BE2C (cell line): ENCODE measurements around the gene DHRS7B.
"Not testable (repeated sequence)": the region's sequence is repeated elsewhere in the genome, so short reads cannot be mapped to it uniquely, and the experiment has no call there.

ENCODE experiments used
- DNase-seq: peaks from one replicate; pipeline ENCODE4 v3.0.0-alpha.2; 2020
- H3K27me3 ChIP-seq: fragments of 250-450 bp; sonication (Bioruptor Pico); 2 replicates; pipeline ENCODE4 v1.5.1; 2020; ENCODE audit warnings: mild to moderate bottlenecking
- H3K36me3 ChIP-seq: fragments of 250-450 bp; sonication (Bioruptor Pico); 2 replicates; pipeline ENCODE4 v1.5.1; 2020; ENCODE audit warnings: mild to moderate bottlenecking
- H3K4me1 ChIP-seq: fragments of 250-450 bp; sonication (Bioruptor Pico); 2 replicates; pipeline ENCODE4 v1.5.1; 2020
- H3K4me3 ChIP-seq: 2 replicates; pipeline ENCODE4 v1.5.1; 2011; ENCODE audit warnings: low read depth, low read length
- H3K9me3 ChIP-seq: fragments of 250-450 bp; sonication (Bioruptor Pico); 2 replicates; pipeline ENCODE4 v1.5.1; 2020
- TF ChIP-seq, protein P1 (sequence below): IDR thresholded peaks from 2 replicates; pipeline ENCODE4 v1.5.1; 2012; ENCODE audit warnings: mild to moderate bottlenecking, low read depth, low read length

Gene DHRS7B

DNA sequence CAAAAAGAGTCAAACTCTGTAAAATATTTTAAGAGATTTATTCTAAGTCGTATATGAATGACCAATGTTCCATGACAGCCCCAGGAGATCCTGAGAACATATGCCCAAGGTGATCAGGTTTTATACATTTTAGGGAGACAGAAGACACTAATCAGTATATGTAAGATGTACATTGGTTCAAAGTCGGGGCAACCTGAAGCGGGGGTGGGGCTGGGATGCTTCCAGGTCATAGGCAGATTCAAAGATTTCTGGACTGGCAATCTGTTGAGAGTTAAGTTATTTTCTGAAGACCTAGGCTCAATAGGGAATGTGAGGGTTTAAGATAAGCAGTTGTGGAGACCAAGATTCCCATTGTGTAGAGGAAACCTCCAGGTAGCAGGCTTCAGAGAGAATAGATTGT lies 20.4 kb upstream of the DHRS7B start:
- no peaks in the 10 kb centered on the region for H3K36me3 ChIP-seq
- H3K4me1 ChIP-seq = no peaks in the 10 kb centered on the region
- TF ChIP-seq, protein P1, sequence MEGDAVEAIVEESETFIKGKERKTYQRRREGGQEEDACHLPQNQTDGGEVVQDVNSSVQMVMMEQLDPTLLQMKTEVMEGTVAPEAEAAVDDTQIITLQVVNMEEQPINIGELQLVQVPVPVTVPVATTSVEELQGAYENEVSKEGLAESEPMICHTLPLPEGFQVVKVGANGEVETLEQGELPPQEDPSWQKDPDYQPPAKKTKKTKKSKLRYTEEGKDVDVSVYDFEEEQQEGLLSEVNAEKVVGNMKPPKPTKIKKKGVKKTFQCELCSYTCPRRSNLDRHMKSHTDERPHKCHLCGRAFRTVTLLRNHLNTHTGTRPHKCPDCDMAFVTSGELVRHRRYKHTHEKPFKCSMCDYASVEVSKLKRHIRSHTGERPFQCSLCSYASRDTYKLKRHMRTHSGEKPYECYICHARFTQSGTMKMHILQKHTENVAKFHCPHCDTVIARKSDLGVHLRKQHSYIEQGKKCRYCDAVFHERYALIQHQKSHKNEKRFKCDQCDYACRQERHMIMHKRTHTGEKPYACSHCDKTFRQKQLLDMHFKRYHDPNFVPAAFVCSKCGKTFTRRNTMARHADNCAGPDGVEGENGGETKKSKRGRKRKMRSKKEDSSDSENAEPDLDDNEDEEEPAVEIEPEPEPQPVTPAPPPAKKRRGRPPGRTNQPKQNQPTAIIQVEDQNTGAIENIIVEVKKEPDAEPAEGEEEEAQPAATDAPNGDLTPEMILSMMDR = no peak
- H3K4me3 ChIP-seq = no peak overlapping the region
- DNase-seq = no peak
- H3K9me3 ChIP-seq = no peaks in the 10 kb centered on the region
- H3K27me3 ChIP-seq = no peaks in the 10 kb centered on the region

DNA sequence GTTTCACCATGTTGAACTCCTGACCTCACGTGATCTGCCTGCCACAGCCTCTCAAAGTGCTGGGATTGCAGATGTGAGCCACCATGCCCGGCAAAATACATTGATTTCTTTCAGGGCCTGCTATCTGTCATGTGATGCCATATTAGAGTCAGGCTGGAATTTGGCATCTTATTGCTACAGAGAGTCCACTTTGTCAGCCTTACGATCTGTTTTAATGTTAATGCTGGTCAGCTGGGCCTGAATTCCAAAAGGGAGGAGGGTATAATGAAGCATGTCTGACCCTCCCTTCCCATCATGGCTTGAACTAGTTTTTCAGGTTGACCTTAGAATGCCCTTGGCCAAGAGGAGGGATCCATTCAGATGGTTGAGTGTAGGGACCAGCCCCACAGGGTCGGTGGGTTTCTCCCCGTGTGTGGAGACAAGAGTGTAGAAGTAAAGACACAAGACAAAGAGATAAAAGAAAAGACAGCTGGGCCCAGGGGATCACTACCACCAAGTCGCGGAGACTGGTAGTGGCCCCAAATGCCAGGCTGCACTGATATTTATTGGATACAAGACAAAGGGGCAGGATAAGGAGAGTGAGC lies 19.6 kb upstream of the DHRS7B start:
- H3K4me3 ChIP-seq, H3K9me3 ChIP-seq, DNase-seq, H3K4me1 ChIP-seq, H3K27me3 ChIP-seq, H3K36me3 ChIP-seq: not testable (repeated sequence)

DNA sequence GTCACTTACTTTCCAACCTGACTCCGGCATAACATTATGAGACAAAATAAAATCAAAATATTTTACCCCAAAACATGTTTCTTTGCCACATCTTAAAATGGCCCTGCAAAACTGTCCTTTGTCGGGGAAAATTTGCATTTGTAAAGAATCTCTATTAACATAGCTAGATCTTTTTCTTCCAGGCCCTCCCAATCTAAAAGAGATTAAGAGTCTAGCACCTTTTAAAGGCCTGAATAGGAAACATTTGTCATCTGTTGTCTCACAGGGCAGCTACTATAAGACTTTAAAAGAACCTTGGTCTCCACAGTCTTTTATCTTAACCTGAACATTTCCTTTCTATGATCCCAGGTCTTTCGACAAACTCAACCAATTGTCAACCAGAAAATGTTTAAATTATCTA lies 18.1 kb upstream of the DHRS7B start:
- no peaks in the 10 kb centered on the region for H3K4me1 ChIP-seq
- TF ChIP-seq, protein P1 = no peak
- no peak overlapping the region for H3K4me3 ChIP-seq
- no peaks in the 10 kb centered on the region for H3K27me3 ChIP-seq
- no peaks in the 10 kb centered on the region for H3K9me3 ChIP-seq
- DNase-seq = no peak
- H3K36me3 ChIP-seq = no peaks in the 10 kb centered on the region

DNA sequence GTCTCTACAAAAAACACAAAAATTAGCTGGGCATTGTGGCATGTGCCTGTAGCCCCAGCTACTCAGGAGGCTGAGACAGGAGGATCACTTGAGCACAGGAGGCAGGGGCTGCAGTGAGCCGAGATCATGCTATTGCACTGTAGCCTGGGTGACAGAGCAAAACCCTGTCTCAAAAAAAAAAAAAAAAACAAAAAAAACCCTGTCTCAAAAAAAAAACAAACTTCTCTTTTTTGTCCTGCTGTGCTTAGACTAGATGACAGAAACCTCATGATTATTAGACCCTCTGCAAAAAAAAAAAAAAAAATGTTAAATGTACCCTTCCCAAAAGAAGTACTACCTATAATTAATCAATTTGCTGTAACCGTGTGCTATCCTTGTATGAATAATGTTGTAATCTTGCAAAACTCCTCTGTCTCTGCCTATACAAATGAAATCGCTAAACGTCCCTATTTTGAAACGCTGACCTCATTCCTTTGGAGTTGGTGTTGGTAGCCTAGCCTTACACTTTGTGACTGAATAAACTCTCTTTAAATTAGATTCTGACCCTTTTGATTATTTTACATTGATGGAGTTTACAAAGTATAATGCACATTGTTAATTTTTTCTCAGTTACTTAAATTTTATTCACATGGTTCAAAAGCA lies 13.6 kb upstream of the DHRS7B start:
- Histone ChIP-seq H3K27me3 (no peaks in the 10 kb centered on the region), H3K4me3 (no peak overlapping the region), H3K36me3 (no peaks in the 10 kb centered on the region), H3K4me1 (no peaks in the 10 kb centered on the region), H3K9me3 (no peaks in the 10 kb centered on the region)
- no peak for DNase-seq
- TF ChIP-seq, protein P1 = no peak

DNA sequence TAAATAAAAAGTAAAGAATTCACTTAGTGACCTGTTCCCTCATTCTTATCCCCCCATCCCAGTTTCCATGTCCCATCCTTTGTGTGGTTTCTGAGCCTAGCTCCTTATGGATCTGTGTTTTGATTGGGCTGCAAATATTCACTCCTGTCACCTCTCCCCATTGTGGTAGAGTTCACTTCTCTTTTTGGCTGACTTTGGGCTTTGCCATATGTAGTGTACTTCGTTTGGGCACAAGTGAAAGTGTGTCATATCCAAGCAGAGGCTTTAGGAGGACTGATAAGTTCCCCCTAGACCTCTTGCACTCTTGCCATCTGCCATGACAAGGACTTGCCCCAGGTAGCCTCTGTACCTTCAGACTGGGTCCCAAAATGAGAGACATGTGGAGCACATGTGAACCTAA lies 13.0 kb upstream of the DHRS7B start:
- H3K27me3 ChIP-seq = no peaks in the 10 kb centered on the region
- no peak for DNase-seq
- H3K4me3 ChIP-seq = no peak overlapping the region
- TF ChIP-seq, protein P1 = no peak
- no peaks in the 10 kb centered on the region for H3K9me3 ChIP-seq
- H3K36me3 ChIP-seq = no peaks in the 10 kb centered on the region
- no peaks in the 10 kb centered on the region for H3K4me1 ChIP-seq

DNA sequence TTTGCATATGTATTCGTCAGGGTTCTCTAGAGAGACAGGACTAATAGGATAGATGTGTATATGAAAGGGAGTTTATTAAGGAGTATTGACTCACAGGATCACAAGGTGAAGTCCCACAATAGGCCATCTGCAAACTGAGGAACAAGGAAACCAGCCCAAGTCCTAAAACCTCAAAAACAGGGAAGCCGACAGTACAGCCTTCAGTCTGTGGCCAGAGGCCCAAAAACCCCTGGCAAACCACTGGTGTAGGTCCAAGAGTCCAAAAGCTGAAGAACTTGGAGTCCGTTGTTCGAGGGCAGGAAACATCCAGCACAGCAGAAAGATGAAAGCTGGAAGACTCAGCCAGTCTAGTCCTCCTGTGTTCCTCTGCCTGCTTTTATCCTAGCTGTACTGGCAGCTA lies 12.0 kb upstream of the DHRS7B start:
- not testable (repeated sequence) for H3K4me1 ChIP-seq, H3K4me3 ChIP-seq, H3K27me3 ChIP-seq, H3K9me3 ChIP-seq, DNase-seq, H3K36me3 ChIP-seq

DNA sequence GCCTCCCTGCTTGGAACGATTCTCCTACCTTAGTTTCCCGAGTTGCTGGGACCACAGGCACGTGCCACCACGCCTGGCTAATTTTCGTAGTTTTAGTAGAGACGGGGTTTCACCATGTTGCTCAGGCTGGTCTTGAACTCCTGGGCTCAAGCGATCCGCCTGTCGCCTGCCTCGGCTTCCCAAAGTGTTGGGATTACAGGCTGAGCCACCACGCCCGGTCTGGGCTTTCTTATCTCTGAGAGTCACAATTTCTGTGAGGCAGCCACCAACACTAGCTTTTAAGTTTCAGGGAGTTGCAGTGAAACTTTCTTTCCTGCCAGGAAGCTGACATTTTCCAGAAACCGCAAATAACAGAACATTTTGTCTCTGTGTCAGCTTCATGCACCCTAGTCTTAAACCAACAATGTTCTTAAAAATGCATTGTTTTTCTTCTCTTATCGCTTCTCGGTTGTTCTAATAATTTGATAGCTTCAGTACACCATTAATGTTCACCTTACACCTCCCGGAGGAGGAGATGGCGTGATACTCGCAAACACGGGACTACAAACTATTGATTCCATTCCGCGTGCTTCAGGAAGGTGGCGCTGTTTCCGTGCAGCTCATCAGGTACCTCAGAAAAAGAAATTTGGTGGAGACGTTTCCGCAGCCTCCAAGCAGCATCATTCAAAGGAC lies 7.4 kb upstream of the DHRS7B start:
- TF ChIP-seq, protein P1 = peak; percentile 82
- H3K9me3 ChIP-seq = no peaks in the 10 kb centered on the region
- peak; percentile 31 for DNase-seq
- peaks cover 3% of the 10 kb centered on the region; the same call in 1 of the 2 replicates for H3K27me3 ChIP-seq
- no peak overlapping the region for H3K4me3 ChIP-seq
- H3K36me3 ChIP-seq = no peaks in the 10 kb centered on the region
- no peaks in the 10 kb centered on the region for H3K4me1 ChIP-seq
